DOHH2 (cell line): ENCODE measurements around the gene RASGEF1B.

ENCODE experiments used
- EZH2phosphoT487 ChIP-seq: fragments of 200-600 bp; sonication (generic); IDR thresholded peaks from 2 replicates; pipeline ENCODE4 v1.6.1; 2017; ENCODE audit warnings: borderline replicate concordance, mild to moderate bottlenecking, antibody characterized with exemption, low read length, moderate library complexity, mixed read lengths
- TF ChIP-seq, protein P1 (sequence below): fragments of 200-600 bp; sonication (generic); IDR thresholded peaks from one replicate; pipeline ENCODE4 v1.5.1; 2014; ENCODE audit warnings: antibody characterized with exemption, mild to moderate bottlenecking, low read depth, low read length; ENCODE audit not compliant: poor library complexity, severe bottlenecking

GRCh38 chr4:81429031-81429430 lies 42.7 kb downstream of the RASGEF1B start:
- TF ChIP-seq, protein P1, sequence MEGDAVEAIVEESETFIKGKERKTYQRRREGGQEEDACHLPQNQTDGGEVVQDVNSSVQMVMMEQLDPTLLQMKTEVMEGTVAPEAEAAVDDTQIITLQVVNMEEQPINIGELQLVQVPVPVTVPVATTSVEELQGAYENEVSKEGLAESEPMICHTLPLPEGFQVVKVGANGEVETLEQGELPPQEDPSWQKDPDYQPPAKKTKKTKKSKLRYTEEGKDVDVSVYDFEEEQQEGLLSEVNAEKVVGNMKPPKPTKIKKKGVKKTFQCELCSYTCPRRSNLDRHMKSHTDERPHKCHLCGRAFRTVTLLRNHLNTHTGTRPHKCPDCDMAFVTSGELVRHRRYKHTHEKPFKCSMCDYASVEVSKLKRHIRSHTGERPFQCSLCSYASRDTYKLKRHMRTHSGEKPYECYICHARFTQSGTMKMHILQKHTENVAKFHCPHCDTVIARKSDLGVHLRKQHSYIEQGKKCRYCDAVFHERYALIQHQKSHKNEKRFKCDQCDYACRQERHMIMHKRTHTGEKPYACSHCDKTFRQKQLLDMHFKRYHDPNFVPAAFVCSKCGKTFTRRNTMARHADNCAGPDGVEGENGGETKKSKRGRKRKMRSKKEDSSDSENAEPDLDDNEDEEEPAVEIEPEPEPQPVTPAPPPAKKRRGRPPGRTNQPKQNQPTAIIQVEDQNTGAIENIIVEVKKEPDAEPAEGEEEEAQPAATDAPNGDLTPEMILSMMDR: no peak
- no peak for TF ChIP-seq EZH2phosphoT487
